Measurements from ENCODE around the gene GPR132. TPM values are rescaled to one million over a fixed set of nuclear protein-coding genes. Genes with fewer than 3 reads are reported as not detected.

Gene GPR132
- total and polyA plus RNA-seq, 10 donors, result 5.0 to 33.7 (median 21.5) TPM

DNA sequence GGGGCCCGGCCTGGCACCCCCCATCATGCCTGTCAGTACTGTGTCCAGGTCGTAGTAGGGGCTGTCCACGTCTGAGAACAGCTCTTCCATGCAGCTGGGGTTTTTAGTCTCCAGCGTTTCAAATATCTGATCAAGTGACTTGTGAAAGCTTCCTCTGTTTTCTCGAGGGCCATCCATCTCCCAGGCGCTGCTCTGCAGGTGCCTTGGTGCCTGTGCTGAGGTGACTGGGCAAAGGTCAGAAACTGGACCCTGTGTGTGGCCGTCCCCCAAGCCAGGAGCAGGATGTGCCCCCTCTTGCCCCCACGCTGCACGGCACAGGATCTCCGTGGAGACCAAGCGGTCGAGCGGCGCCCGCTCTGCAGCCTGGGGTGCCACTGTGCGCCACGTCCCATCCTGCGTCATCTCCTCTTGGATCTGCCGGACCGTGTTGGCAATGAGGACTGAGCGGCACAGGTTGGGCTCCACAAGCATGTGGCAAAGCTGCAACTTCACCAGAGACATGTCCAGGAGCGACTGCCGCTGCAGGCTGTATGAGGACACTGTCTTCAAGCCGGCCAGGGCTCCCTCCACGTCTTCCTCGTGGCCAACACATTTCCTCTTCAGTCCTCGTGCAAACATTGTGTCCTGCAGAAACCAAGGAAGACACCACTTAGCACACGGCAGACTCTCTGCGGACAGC is 53.8 kb downstream of the GPR132 start:
- Histone ChIP-seq H3K36me3 (peaks cover 0 to 64% (median 37%) of the 10 kb centered on the region in 6 donors), H3K27me3 (replicated peaks in 1 of 7) (no peaks in the 10 kb centered on the region), H3K9me3 (no peaks in the 10 kb centered on the region), H3K4me3 (no peak overlapping the region), H3K27ac (no peak overlapping the region), H3K4me1 (peaks cover 0 to 47% (median 18%) of the 10 kb centered on the region in 6 donors)
- WGBS, 5 donors, result 84 to 87% (median 87%) methylated on average over 16 to 29 of the region's 29 CpGs
- TF ChIP-seq POLR2AphosphoS5 (IDR thresholded peaks at IDR 0.05) (no peak), POLR2A (IDR thresholded peaks at IDR 0.05) (no peak)
- TF ChIP-seq, protein P1, sequence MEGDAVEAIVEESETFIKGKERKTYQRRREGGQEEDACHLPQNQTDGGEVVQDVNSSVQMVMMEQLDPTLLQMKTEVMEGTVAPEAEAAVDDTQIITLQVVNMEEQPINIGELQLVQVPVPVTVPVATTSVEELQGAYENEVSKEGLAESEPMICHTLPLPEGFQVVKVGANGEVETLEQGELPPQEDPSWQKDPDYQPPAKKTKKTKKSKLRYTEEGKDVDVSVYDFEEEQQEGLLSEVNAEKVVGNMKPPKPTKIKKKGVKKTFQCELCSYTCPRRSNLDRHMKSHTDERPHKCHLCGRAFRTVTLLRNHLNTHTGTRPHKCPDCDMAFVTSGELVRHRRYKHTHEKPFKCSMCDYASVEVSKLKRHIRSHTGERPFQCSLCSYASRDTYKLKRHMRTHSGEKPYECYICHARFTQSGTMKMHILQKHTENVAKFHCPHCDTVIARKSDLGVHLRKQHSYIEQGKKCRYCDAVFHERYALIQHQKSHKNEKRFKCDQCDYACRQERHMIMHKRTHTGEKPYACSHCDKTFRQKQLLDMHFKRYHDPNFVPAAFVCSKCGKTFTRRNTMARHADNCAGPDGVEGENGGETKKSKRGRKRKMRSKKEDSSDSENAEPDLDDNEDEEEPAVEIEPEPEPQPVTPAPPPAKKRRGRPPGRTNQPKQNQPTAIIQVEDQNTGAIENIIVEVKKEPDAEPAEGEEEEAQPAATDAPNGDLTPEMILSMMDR (IDR thresholded peaks at IDR 0.05 in 8 of 11, conservative IDR thresholded peaks at IDR 0.05 in 3 of 11), result no peak
- intact Hi-C loops (cut with DNase I; ENCODE audit: low total_unique reads), result no loop called here
- peak; percentile 67 for DNase-seq

DNA sequence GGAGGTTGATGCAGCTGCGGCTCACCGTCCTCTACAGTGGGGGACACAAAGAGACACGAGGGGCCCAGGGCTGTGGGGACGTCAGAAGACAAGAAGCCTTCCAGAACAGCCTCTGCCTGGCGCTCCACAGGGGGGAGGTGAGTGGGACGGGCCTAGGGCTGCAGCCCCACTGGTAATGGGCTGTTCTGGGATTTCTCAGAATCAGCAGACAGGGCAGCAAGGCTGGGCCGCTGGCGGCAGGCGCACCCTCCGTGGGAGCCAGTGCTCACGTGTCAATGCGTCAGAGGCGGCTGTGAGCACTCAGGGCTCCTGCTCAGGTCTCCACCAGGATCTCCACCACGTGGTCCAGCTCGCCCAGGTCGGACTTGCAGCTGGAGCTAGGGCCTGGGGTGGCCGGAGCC is 54.3 kb downstream of the GPR132 start:
- DNase-seq, result peak; percentile 72
- 66 to 88% (median 84%) methylated on average over 6 to 17 of the region's 17 CpGs for WGBS, 5 donors
- intact Hi-C loops (cut with DNase I; ENCODE audit: low total_unique reads), result no loop called here

DNA sequence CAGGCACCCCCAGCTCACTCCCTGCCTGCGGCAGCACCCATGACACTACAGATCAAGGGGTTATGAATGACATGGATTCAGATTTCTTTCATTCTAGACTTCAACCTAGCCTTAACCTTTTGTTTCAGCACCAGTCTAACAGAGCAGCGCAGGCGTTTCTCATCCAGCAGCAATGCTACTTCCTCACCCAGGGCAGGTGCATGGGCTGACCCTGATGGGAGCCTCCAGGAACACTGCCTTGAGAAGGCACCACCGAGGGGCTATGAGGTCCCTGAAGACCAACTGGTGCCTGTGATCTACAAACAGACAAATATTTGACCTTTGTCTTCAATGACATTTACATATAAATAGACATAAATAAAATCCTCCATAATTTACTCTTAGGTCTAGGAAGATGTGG is 55.1 kb downstream of the GPR132 start:
- Histone ChIP-seq H3K27ac (no peak overlapping the region), H3K27me3 (replicated peaks in 1 of 7) (no peaks in the 10 kb centered on the region), H3K9me3 (no peaks in the 10 kb centered on the region), H3K36me3 (peaks cover 0 to 70% (median 37%) of the 10 kb centered on the region in 6 donors), H3K4me3 (no peak overlapping the region), H3K4me1 (peaks cover 0 to 33% (median 14%) of the 10 kb centered on the region in 6 donors)
- peak; percentile 21 for DNase-seq
- 88 to 95% (median 94%) methylated on average over 4 of the region's 4 CpGs for WGBS, 5 donors
- TF ChIP-seq POLR2A (IDR thresholded peaks at IDR 0.05) (no peak), POLR2AphosphoS5 (IDR thresholded peaks at IDR 0.05) (no peak)
- TF ChIP-seq, protein P1 (IDR thresholded peaks at IDR 0.05 in 8 of 11, conservative IDR thresholded peaks at IDR 0.05 in 3 of 11), result no peak
- intact Hi-C loops (cut with DNase I; ENCODE audit: low total_unique reads), result no loop called here

More for the DNA sequence above, 54.3 kb downstream of the GPR132 start:
- H3K9me3 ChIP-seq, result no peaks in the 10 kb centered on the region
- H3K36me3 ChIP-seq, result peaks cover 0 to 70% (median 37%) of the 10 kb centered on the region in 6 donors
- no peaks in the 10 kb centered on the region for H3K27me3 ChIP-seq (replicated peaks in 1 of 7)
- peaks cover 0 to 41% (median 16%) of the 10 kb centered on the region in 6 donors for H3K4me1 ChIP-seq
- TF ChIP-seq POLR2AphosphoS5 (IDR thresholded peaks at IDR 0.05), result no peak
- TF ChIP-seq, protein P1 (IDR thresholded peaks at IDR 0.05 in 8 of 11, conservative IDR thresholded peaks at IDR 0.05 in 3 of 11), result no peak
- H3K4me3 ChIP-seq, result no peak overlapping the region
- no peak overlapping the region for H3K27ac ChIP-seq

DNA sequence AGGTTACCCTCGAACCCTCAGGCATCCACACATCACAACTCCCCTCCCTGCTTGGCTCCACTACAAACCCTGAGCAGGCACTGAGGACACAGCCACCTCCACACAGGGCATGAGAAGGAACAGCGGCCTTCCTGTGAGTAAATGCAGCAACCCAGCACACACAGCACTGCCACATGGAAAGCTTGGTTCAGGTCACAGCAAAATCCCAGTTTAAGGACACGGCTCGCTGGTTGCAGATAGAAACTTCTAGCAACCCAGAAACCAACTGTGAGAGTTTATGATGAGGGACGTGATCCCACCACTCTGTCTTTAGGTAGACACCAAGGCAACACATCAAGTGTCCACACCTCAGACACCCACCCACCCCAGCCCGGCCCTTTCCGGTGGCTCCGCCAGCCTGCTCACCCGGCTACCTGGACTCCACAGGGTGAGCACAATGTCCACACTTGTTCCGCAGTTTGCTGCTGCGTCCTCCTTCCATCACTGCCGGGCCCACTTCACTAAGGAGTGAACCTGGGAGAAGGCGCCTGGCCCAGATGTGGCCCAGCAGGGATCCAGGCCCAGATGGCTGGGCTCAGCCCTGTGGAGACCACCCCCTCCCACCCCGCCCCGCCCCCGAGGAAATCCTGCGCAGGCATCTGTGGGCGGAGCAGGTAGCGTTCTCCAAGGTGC is 57.5 kb downstream of the GPR132 start:
- Histone ChIP-seq H3K36me3 (peaks cover 0 to 69% (median 37%) of the 10 kb centered on the region in 6 donors), H3K4me1 (peaks cover 0 to 10% (median 2%) of the 10 kb centered on the region in 6 donors), H3K27me3 (replicated peaks in 1 of 7) (no peaks in the 10 kb centered on the region), H3K4me3 (no peak overlapping the region), H3K27ac (no peak overlapping the region), H3K9me3 (no peaks in the 10 kb centered on the region)
- DNase-seq, result peak; percentile 35
- intact Hi-C loops (cut with DNase I; ENCODE audit: low total_unique reads), result no loop called here
- TF ChIP-seq POLR2A (IDR thresholded peaks at IDR 0.05) (no peak), POLR2AphosphoS5 (IDR thresholded peaks at IDR 0.05) (no peak)
- TF ChIP-seq, protein P1 (IDR thresholded peaks at IDR 0.05 in 8 of 11, conservative IDR thresholded peaks at IDR 0.05 in 3 of 11), result no peak
- WGBS, 5 donors, result 89 to 98% (median 97%) methylated on average over 19 of the region's 19 CpGs
